Neural progenitor cell (in vitro differentiated cells): ENCODE data around the gene ZNF618.

ENCODE experiments used
- EZH2 ChIP-seq: fragments of 200-600 bp; sonication (generic); IDR thresholded peaks from 2 replicates; pipeline ENCODE4 v1.6.1; 2017; ENCODE audit warnings: antibody characterized with exemption, mild to moderate bottlenecking, moderate library complexity
- EZH2phosphoT487 ChIP-seq: fragments of 200-600 bp; sonication (generic); IDR thresholded peaks from 2 replicates; pipeline ENCODE4 v1.6.1; 2017; ENCODE audit warnings: antibody characterized with exemption
- TF ChIP-seq, protein P1 (sequence below): fragments of 200-600 bp; sonication (generic); IDR thresholded peaks from 2 replicates; pipeline ENCODE4 v1.5.1; 2017; ENCODE audit warnings: antibody characterized with exemption, mild to moderate bottlenecking

DNA sequence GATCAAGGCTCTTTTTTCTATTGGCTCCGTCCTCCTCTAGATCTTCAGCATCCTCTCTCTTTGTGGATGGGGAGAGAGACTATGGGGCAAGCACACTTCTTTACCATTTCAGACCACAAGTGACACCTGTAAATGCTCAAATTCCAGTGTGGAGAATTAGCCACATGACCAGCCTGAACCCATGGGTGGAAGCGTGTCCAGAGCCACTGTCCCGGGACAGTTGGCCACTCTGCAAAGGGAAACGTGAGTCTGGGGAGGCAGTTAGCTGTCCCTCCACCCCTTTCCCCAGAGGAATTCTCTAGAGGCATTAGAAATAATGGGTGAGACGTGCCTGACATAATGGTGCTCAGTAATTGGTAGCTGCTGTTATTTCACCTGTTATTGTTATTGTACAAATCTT is 161.1 kb downstream of the ZNF618 start:
- TF ChIP-seq, protein P1, sequence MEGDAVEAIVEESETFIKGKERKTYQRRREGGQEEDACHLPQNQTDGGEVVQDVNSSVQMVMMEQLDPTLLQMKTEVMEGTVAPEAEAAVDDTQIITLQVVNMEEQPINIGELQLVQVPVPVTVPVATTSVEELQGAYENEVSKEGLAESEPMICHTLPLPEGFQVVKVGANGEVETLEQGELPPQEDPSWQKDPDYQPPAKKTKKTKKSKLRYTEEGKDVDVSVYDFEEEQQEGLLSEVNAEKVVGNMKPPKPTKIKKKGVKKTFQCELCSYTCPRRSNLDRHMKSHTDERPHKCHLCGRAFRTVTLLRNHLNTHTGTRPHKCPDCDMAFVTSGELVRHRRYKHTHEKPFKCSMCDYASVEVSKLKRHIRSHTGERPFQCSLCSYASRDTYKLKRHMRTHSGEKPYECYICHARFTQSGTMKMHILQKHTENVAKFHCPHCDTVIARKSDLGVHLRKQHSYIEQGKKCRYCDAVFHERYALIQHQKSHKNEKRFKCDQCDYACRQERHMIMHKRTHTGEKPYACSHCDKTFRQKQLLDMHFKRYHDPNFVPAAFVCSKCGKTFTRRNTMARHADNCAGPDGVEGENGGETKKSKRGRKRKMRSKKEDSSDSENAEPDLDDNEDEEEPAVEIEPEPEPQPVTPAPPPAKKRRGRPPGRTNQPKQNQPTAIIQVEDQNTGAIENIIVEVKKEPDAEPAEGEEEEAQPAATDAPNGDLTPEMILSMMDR: no peak
- no peak for TF ChIP-seq EZH2
- no peak for TF ChIP-seq EZH2phosphoT487
